NT2/D1 (cell line): Measurements from ENCODE around the gene PDSS1.

Experiments
- SUZ12 ChIP-seq: IDR thresholded peaks from 2 replicates; pipeline ENCODE4 v1.6.1; 2011; ENCODE audit not compliant: insufficient read length, insufficient read depth; ENCODE audit errors: extremely low read depth
- YY1 ChIP-seq: IDR thresholded peaks from 2 replicates; pipeline ENCODE4 v1.6.1; 2011; ENCODE audit not compliant: insufficient read length, insufficient read depth

- no peak for TF ChIP-seq YY1
- TF ChIP-seq SUZ12: no peak
Observed at GRCh38 chr10:26780106-26780792, 82.7 kb downstream of the PDSS1 start.
